Activated CD4-positive, alpha-beta memory T cell treated with anti-CD3 and anti-CD28 coated beads, Interleukin-2, amount 10 ng/mL, durations not matched to agents 7 days and 5 days (primary cell): ENCODE data around the gene BSCL2. TPM values are rescaled to one million over a fixed set of nuclear protein-coding genes. Genes with fewer than 3 reads are reported as not detected.

Experiments used
- CTCF ChIA-PET: fragments of 350-600 bp; sonication (Branson Sonifier 250); formaldehyde crosslinking; loops from one replicate; lab custom pipeline; 2021; ENCODE audit warnings: antibody characterized with exemption, inconsistent platforms; lab: Charles Lee
- POLR2A ChIA-PET: fragments of 350-600 bp; sonication (Branson Sonifier 250); formaldehyde crosslinking; loops from one replicate; lab custom pipeline; 2021; ENCODE audit warnings: antibody characterized with exemption; lab: Charles Lee
- DNase-seq: peaks from one replicate; pipeline ENCODE4 v3.0.0-alpha.2; 2020
- H3K27ac Mint-ChIP-seq: one replicate; pipeline ENCODE4 v1.8.0; 2021; ENCODE audit warnings: mild to moderate bottlenecking, mixed read lengths
- H3K27me3 Mint-ChIP-seq: one replicate; pipeline ENCODE4 v1.8.0; 2021; ENCODE audit warnings: mixed read lengths
- H3K36me3 Mint-ChIP-seq: one replicate; pipeline ENCODE4 v1.8.0; 2021; ENCODE audit warnings: low read depth, mixed read lengths
- H3K4me1 Mint-ChIP-seq: one replicate; pipeline ENCODE4 v1.8.0; 2021; ENCODE audit warnings: mixed read lengths
- H3K4me3 Mint-ChIP-seq: one replicate; pipeline ENCODE4 v1.8.0; 2021; ENCODE audit warnings: mild to moderate bottlenecking, mixed read lengths
- H3K9me3 Mint-ChIP-seq: one replicate; pipeline ENCODE4 v1.8.0; 2021; ENCODE audit warnings: mixed read lengths
- total RNA-seq, 2 experiments: library from RNA; stranded (reverse); gene quantifications; one replicate each; pipeline ENCODE4 v1.2.3, GENCODE V29; 2021

Gene BSCL2
- total RNA-seq, 2 experiments from 2014 or later, result 24.2 to 28.9 TPM

GRCh38 chr11:62669420-62670161 is 37.6 kb downstream of the BSCL2 start:
- Mint-ChIP-seq H3K27ac (peak overlapping the region; percentile 91), H3K9me3 (no peaks in the 10 kb centered on the region), H3K36me3 (peaks cover 57% of the 10 kb centered on the region), H3K27me3 (no peaks in the 10 kb centered on the region), H3K4me3 (peak overlapping the region; percentile 91), H3K4me1 (peaks cover 66% of the 10 kb centered on the region)
- CTCF ChIA-PET, result no interaction called here
- no peak for DNase-seq
- POLR2A ChIA-PET, result interaction anchor here (1.1 to 9.6 kb wide), 13 partner anchors 9 to 186 kb away, joined by 3 to 192 read pairs (median 32); partner anchors contain the start of genes BSCL2, EEF1G, GANAB and GNG3

- Mint-ChIP-seq H3K4me3 (peak overlapping the region; percentile 93), H3K27me3 (no peaks in the 10 kb centered on the region), H3K36me3 (peaks cover 58% of the 10 kb centered on the region), H3K27ac (peak overlapping the region; percentile 88), H3K9me3 (no peaks in the 10 kb centered on the region), H3K4me1 (peaks cover 63% of the 10 kb centered on the region)
- ChIA-PET CTCF (interaction anchor here (0.5 to 1.5 kb wide), 6 partner anchors 12 to 243 kb away, joined by 3 to 6 read pairs (median 4); no protein-coding TSS in a partner anchor), POLR2A (interaction anchor here (0.7 to 9.6 kb wide), 21 partner anchors 11 to 1650 kb away, joined by 3 to 212 read pairs (median 6); partner anchors contain the start of genes B3GAT3, EEF1G, EML3 and GANAB)
- DNase-seq, result no peak
Observed at GRCh38 chr11:62667460-62667859, 39.8 kb downstream of the BSCL2 start.

- Mint-ChIP-seq H3K4me3 (peak overlapping the region; percentile 93), H3K27ac (peak overlapping the region; percentile 88), H3K4me1 (peaks cover 61% of the 10 kb centered on the region), H3K27me3 (no peaks in the 10 kb centered on the region), H3K9me3 (no peaks in the 10 kb centered on the region), H3K36me3 (peaks cover 57% of the 10 kb centered on the region)
- peak; percentile 31 for DNase-seq
- CTCF ChIA-PET, result interaction anchor here (0.7 to 2.8 kb wide), 4 partner anchors 11 to 75 kb away, joined by 3 to 16 read pairs (median 8); partner anchors contain the start of gene TUT1
- POLR2A ChIA-PET, result interaction anchor here (0.6 to 9.6 kb wide), 34 partner anchors 8 to 1651 kb away, joined by 3 to 212 read pairs (median 10); partner anchors contain the start of genes B3GAT3, BSCL2, EEF1G and EML3
Observed at GRCh38 chr11:62666259-62666926, 40.8 kb downstream of the BSCL2 start.

- Mint-ChIP-seq H3K9me3 (no peaks in the 10 kb centered on the region), H3K4me1 (peaks cover 57% of the 10 kb centered on the region), H3K36me3 (peaks cover 53% of the 10 kb centered on the region), H3K4me3 (peak overlapping the region; percentile 93), H3K27ac (peak overlapping the region; percentile 88), H3K27me3 (no peaks in the 10 kb centered on the region)
- DNase-seq, result peak; percentile 68
- POLR2A ChIA-PET, result interaction anchor here (0.6 to 9.6 kb wide), 58 partner anchors 8 to 329 kb away, joined by 3 to 212 read pairs (median 7); partner anchors contain the start of genes AHNAK, ASRGL1, B3GAT3 and BSCL2
- CTCF ChIA-PET, result interaction anchor here (0.5 to 2.8 kb wide), 25 partner anchors 9 to 241 kb away, joined by 3 to 16 read pairs (median 6); partner anchors contain the start of genes B3GAT3, EEF1G, INTS5 and ROM1
Observed at GRCh38 chr11:62665599-62666258, 41.5 kb downstream of the BSCL2 start.

- ChIA-PET CTCF (interaction anchor here (0.5 to 2.8 kb wide), 27 partner anchors 8 to 263 kb away, joined by 3 to 16 read pairs (median 6); partner anchors contain the start of genes B3GAT3, EEF1G, INTS5 and ROM1), POLR2A (interaction anchor here (0.7 to 9.6 kb wide), 66 partner anchors 9 to 328 kb away, joined by 3 to 212 read pairs (median 5); partner anchors contain the start of genes AHNAK, ASRGL1, B3GAT3 and BSCL2)
- Mint-ChIP-seq H3K27me3 (no peaks in the 10 kb centered on the region), H3K4me1 (peaks cover 52% of the 10 kb centered on the region), H3K27ac (peak within 1 kb of the TSS; percentile 88), H3K36me3 (peaks cover 51% of the 10 kb centered on the region), H3K9me3 (no peaks in the 10 kb centered on the region), H3K4me3 (peak within 1 kb of the TSS; percentile 93)
- peak; percentile 96 for DNase-seq
Observed at GRCh38 chr11:62665075-62665598, 42.1 kb downstream of the BSCL2 start, which contains the start of the genes C11orf98 and CSKMT. TSS of gene C11orf98 (minus strand) at chr11:62665210. CDS start at chr11:62665169, 41 bp downstream. TSS of gene CSKMT (plus strand) at chr11:62665312. CDS start at chr11:62665880, 568 bp downstream.

GRCh38 chr11:62664405-62665074 is 42.7 kb downstream of the BSCL2 start:
- H3K4me1 Mint-ChIP-seq, result peaks cover 46% of the 10 kb centered on the region
- POLR2A ChIA-PET, result interaction anchor here (0.6 to 9.6 kb wide), 66 partner anchors 7 to 327 kb away, joined by 3 to 212 read pairs (median 5); partner anchors contain the start of genes AHNAK, ASRGL1, B3GAT3 and BSCL2
- CTCF ChIA-PET, result interaction anchor here (0.7 to 2.8 kb wide), 25 partner anchors 8 to 263 kb away, joined by 3 to 16 read pairs (median 6); partner anchors contain the start of genes B3GAT3, EEF1G, INTS5 and ROM1
- no peaks in the 10 kb centered on the region for H3K27me3 Mint-ChIP-seq
- peak overlapping the region; percentile 93 for H3K4me3 Mint-ChIP-seq
- H3K27ac Mint-ChIP-seq, result peak overlapping the region; percentile 88
- DNase-seq, result peak; percentile 59
- peaks cover 47% of the 10 kb centered on the region for H3K36me3 Mint-ChIP-seq
- no peaks in the 10 kb centered on the region for H3K9me3 Mint-ChIP-seq

- Mint-ChIP-seq H3K27me3 (no peaks in the 10 kb centered on the region), H3K9me3 (no peaks in the 10 kb centered on the region), H3K27ac (no peak overlapping the region), H3K4me1 (peaks cover 19% of the 10 kb centered on the region), H3K36me3 (peaks cover 8% of the 10 kb centered on the region), H3K4me3 (no peak overlapping the region)
- DNase-seq, result no peak
- ChIA-PET POLR2A (interaction anchor here (0.7 to 5.9 kb wide), 10 partner anchors 8 to 184 kb away, joined by 3 to 212 read pairs (median 4); partner anchors contain the start of genes C11orf98, CSKMT, EML3 and GANAB), CTCF (interaction anchor here (1.0 to 1.4 kb wide), 4 partner anchors 8 to 114 kb away, joined by 3 to 4 read pairs (median 3); partner anchors contain the start of genes C11orf98 and CSKMT)
Observed at GRCh38 chr11:62656796-62657429, 50.3 kb downstream of the BSCL2 start.

GRCh38 chr11:62654297-62654696 is 52.9 kb downstream of the BSCL2 start:
- ChIA-PET CTCF (interaction anchor here (0.6 to 2.7 kb wide), 5 partner anchors 9 to 86 kb away, joined by 3 to 16 read pairs (median 5); partner anchors contain the start of genes C11orf98, CSKMT and TUT1), POLR2A (interaction anchor here (1.1 to 5.9 kb wide), 14 partner anchors 8 to 187 kb away, joined by 3 to 212 read pairs (median 6); partner anchors contain the start of genes B3GAT3, C11orf98, CSKMT and GANAB)
- Mint-ChIP-seq H3K4me1 (peaks cover 32% of the 10 kb centered on the region), H3K27ac (peak overlapping the region; percentile 34), H3K36me3 (peaks cover 13% of the 10 kb centered on the region), H3K4me3 (peak overlapping the region; percentile 49), H3K27me3 (no peaks in the 10 kb centered on the region), H3K9me3 (no peaks in the 10 kb centered on the region)
- DNase-seq, result no peak

- Mint-ChIP-seq H3K27ac (peak overlapping the region; percentile 85), H3K4me3 (peak overlapping the region; percentile 91), H3K9me3 (no peaks in the 10 kb centered on the region), H3K36me3 (peaks cover 17% of the 10 kb centered on the region), H3K27me3 (no peaks in the 10 kb centered on the region), H3K4me1 (peaks cover 34% of the 10 kb centered on the region)
- CTCF ChIA-PET, result interaction anchor here (1.0 to 1.6 kb wide), 3 partner anchors 12 to 110 kb away, joined by 3 to 15 read pairs (median 10); partner anchors contain the start of genes C11orf98, CSKMT and TUT1
- POLR2A ChIA-PET, result interaction anchor here (0.6 to 5.9 kb wide), 30 partner anchors 8 to 203 kb away, joined by 3 to 212 read pairs (median 6); partner anchors contain the start of genes B3GAT3, BSCL2, C11orf98 and CSKMT
- peak; percentile 47 for DNase-seq
Observed at GRCh38 chr11:62652161-62653006, 54.8 kb downstream of the BSCL2 start.
